Measurements from ENCODE around the gene CATSPERD. TPM values are rescaled to one million over a fixed set of nuclear protein-coding genes. Genes with fewer than 3 reads are reported as not detected.

Gene CATSPERD
- total and polyA plus RNA-seq, 9 of the 15 experiments (the other 6 are each of a cell fraction or from before 2014, with no cell fraction given) = not detected

GRCh38 chr19:5800361-5801270, 80.2 kb downstream of the CATSPERD start:
- Histone ChIP-seq H3K36me3 (ENCODE audit: control insufficient read depth, insufficient read depth, low read length) (no peaks in the 10 kb centered on the region), H2AFZ (ENCODE audit: low read depth, low read length) (no peak overlapping the region), H3K4me3 (no peak overlapping the region), H3K27me3 (ENCODE audit: control insufficient read depth in 2 of 2, insufficient read depth in 2 of 2, low read length in 2 of 2) (no peaks in the 10 kb centered on the region), H3K9me1 (ENCODE audit: control insufficient read depth, insufficient read depth, low read length) (no peaks in the 10 kb centered on the region), H3K4me2 (ENCODE audit: insufficient read depth, low read length) (no peak overlapping the region), H4K20me1 (replicated peaks; ENCODE audit: control insufficient read depth, insufficient read depth, low read length) (0 out of 2 replicates have a peak, but pooled peaks cover 11% of the 10 kb centered on the region), H3K79me2 (ENCODE audit: control insufficient read depth, insufficient read depth, low read length) (no peaks in the 10 kb centered on the region), H3K9ac (ENCODE audit: insufficient read depth in 1 of 2, low read depth in 2 of 2, low read length in 2 of 2) (peak overlapping the region in 1 of 2 experiments; percentile 73; a peak in 2 of 4 replicates), H3K27ac (ENCODE audit: extremely low read depth, low read depth, low read length) (no peak overlapping the region), H3K9me3 (replicated peaks; ENCODE audit: control insufficient read depth, insufficient read depth, low read depth, low read length) (no peaks in the 10 kb centered on the region), H3K4me1 (replicated peaks in 1 of 2; ENCODE audit: control insufficient read depth in 2 of 2, insufficient read depth in 2 of 2, low read length in 2 of 2) (peaks cover 36 to 74% of the 10 kb centered on the region in 2 experiments)
- TF ChIP-seq CEBPB (tag; IDR thresholded peaks at IDR 0.05) (peak; percentile 55), USF2 (CRISPR knock-in tag; IDR thresholded peaks at IDR 0.05) (peak; percentile 42; the same call in 1 of the 2 replicates), CEBPG (CRISPR knock-in tag; IDR thresholded peaks at IDR 0.05) (no peak), CEBPG (tag; conservative IDR thresholded peaks at IDR 0.05 in 1 of 2, IDR thresholded peaks at IDR 0.05 in 1 of 2) (no peak), BCOR (IDR thresholded peaks at IDR 0.05) (peak; percentile 72; the same call in 1 of the 2 replicates), PCBP2 (IDR thresholded peaks at IDR 0.05; ENCODE audit: low read depth, low read length, poor library complexity, severe bottlenecking) (no peak), KDM1A (IDR thresholded peaks at IDR 0.05) (peak in 1 of 2 experiments; percentile 38; a peak in 1 of 4 replicates), TCF15 (CRISPR knock-in tag; IDR thresholded peaks at IDR 0.05) (no peak), SRSF9 (IDR thresholded peaks at IDR 0.05; ENCODE audit: borderline replicate concordance, low read depth, low read length) (no peak), ZFP36 (IDR thresholded peaks at IDR 0.05; ENCODE audit: low read depth, low read length, partially characterized antibody) (peak; percentile 38), ZNF584 (CRISPR knock-in tag; IDR thresholded peaks at IDR 0.05; ENCODE audit: low read depth) (no peak), EGR1 (conservative IDR thresholded peaks at IDR 0.05) (peak; percentile 34; the same call in 1 of the 2 replicates), ETV1 (tag; conservative IDR thresholded peaks at IDR 0.05; ENCODE audit: low read depth) (no peak), ZNF121 (CRISPR knock-in tag; conservative IDR thresholded peaks at IDR 0.05) (peak; percentile 99), ATF2 (CRISPR knock-in tag; IDR thresholded peaks at IDR 0.05) (no peak)
- WGBS (ENCODE audit: insufficient coverage, low coverage, missing lambda C conversion rate) = 61% methylated on average over 15 of the region's 17 CpGs
- no TSS peak for BruUV-seq (replicated peaks)
- no peak for FAIRE-seq
- ChIA-PET POLR2A (interaction anchor here (0.6 to 1.3 kb wide), 4 partner anchors 9 to 221 kb away, joined by 3 to 11 read pairs (median 4); partner anchors contain the start of genes DUS3L and NDUFA11), CTCF (ENCODE audit: low intra/inter-chr PET ratio) (no interaction called here)
- DNase-seq (ENCODE audit: extremely low read depth in 1 of 4, low spot score in 3 of 4) = peak in 2 of 4 experiments; percentile 29 to 43
- in situ Hi-C loops (cut with MboI) = loop anchor here (5.0 kb wide), 2 partner anchors 92 to 222 kb away; no protein-coding TSS in a partner anchor
- no peak for ATAC-seq
- intact Hi-C loops (cut with micrococcal nuclease) = loop anchor here (5.0 to 10.0 kb wide), 2 partner anchors 184 to 222 kb away; no protein-coding TSS in a partner anchor

All from K562 (cell line).